GM18499 (cell line): ENCODE results near the gene IFNA17.
"Not testable (repeated sequence)": the region's sequence is repeated elsewhere in the genome, so short reads cannot be mapped to it uniquely, and the experiment has no call there.

ENCODE experiments used
- ATAC-seq: cut with Tn5 transposase; IDR thresholded peaks from one replicate; pipeline ENCODE4 v1.9.1; 2021; ENCODE audit warnings: moderate number of reproducible peaks; ENCODE audit not compliant: insufficient read depth, unreplicated experiment

The IFNA17 gene

DNA sequence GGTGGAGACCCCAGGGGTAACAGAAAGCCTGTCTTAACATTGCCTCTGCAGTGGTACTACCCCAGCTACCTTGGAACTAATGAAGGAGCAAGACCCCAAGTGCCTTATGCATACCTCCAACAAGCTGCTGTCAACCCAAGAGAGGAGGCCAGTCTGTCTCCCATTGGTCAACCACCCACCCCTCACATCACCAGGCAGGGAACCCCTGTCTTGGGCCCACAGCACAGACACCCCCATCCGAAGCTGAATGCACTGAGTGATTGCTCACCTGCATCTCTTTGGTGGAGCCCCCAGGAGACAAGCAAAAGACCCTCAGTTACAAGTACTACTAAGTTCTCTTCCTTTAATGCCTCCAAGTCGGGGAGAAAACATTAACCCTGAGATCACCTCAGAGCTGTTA, 15.9 kb downstream of the IFNA17 start:
- ATAC-seq, result not testable (repeated sequence)

DNA sequence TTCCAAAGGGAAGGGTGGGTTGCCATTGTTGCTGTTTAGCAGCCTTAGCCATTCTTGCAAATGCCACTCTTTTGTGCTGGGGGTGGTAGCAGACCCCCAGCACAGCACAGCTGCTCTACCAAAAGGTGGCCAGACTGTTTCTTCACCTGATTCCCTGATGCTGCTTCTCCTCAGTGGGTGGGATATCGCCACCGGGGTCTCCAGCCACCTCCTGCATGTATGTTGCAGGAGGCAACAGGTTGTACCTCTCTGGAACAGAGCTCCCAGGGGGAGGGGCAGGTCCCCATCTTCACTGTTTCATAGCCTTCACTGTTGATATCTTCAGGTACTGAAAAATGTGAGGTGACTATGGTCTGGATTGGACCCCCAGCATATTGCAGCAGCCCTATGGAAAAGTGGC, 17.2 kb downstream of the IFNA17 start:
- not testable (repeated sequence) for ATAC-seq

DNA sequence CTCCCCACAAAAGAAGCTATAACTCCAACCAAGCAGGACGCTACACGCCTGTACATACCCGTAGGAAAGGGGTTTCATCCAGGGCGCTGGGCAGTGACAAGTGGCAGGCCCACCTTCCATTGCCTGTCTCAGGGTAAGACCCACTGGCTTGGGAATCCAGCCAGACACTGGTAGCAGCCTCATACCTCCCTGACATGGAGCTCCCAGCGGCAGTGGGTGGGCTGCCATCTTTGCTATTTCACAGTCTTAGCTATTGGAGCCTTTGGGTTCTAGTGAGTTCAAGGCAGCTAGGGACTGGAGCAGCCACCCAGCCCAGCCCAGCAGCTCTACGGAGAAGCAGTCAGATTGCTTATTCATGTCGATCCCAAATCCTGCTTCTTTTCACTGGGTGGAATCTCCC, 17.7 kb downstream of the IFNA17 start:
- ATAC-seq, result no peak

DNA sequence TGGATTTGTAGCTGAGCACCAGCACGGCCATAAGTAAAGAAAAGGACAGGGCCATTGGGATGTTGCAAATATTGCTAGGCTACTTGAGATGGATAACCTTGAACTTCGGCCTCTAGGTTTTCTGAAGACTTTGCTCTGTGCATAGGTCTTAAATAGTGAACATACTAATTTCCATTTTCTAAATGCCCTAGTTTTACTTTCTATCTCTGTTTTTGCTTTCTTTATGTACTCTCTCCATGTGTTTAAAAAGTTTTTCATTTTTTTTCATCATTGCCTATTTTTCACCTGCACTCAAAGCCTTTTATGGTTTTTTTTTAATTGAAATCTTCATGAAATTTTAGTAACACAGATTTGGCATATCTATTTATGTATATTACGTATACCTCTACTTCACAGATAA, 21.0 kb downstream of the IFNA17 start, which contains the start of gene IFNA10:
TSS of gene IFNA10 (minus strand) at position 101 of the 400 bp plus-strand sequence. CDS start at position 55, 46 bp downstream.
- ATAC-seq, result not testable (repeated sequence)

DNA sequence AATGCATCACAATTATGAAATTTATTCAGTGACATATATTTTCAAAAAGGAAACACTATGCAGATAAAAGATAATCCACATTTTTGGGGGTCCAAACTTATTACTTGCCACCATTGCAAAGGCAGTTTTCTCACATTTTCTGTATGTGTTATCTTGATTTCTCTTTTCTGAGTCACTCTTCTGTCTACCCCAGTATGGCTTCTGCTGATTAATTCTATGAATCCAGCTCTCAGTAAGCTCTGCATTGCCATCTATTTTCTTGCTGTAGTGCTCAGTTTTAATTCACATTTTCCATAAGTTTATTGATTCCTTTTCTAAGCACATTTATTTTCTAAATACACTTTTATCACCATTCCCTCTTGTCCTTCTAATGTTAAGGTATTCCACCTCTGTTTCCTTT, 22.8 kb downstream of the IFNA17 start:
- no peak for ATAC-seq

DNA sequence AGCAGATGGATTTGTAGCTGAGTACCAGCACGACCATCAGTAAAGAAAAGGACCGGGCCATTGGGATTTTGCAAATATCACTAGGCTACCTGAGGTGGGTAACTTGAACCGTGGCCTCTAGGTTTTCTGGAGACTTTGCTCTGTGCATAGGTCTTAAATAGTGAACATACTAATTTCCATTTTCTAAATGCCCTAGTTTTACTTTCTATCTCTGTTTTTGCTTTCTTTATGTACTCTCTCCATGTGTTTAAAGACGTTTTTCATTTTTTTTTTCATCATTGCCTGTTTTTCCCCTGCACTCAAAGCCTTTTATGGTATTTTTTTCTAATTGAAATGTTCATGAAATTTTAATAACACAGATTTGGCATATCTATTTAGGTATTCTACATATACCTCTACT, 25.9 kb downstream of the IFNA17 start, which contains the start of gene IFNA7:
TSS of gene IFNA7 (minus strand) at position 101 of the 400 bp plus-strand sequence. CDS start at position 61, 40 bp downstream.
- ATAC-seq, result not testable (repeated sequence)

DNA sequence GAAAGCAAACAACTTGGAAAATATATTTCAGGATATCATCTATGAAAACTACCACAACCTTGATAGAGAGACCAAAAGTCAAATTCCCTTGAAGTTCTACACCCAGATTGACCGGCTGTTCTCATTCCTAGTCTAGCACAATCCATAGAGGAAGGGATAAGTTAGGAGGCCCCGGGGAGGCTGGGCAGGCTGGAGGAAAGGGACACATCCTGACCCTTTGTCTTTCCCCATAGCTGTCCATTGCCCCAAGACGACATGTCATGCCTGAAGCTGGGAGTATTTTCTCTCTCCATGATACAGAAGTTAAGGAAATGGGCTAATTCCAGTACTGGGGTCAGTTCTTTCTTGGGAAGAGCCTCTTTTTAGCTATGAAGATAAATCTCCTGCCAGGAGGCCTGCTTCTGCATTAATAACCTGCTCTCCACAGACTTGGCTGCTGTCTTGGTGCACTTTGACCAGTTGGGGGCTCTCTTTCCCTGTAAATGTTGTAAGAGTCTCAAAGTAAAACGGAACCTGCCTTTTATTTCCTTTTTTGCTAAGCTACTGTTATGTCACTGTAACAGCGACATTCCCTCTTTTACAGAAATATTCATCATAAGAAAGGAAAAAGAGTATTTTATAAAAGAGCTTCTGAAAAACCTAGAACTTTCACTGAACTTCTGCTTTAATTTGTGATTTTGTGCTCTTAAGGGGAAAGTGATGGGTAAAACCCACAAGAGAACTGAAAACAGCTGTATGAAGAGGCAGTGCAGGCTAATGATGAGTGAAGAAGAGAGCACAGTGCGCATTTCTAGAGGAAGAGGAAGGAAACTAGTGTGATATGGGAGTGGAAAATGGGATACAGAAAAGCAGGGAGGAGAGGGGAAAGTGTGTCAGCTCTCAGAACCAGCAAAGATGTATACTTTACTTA, 32.9 kb downstream of the IFNA17 start:
- peak; percentile 88 for ATAC-seq

DNA sequence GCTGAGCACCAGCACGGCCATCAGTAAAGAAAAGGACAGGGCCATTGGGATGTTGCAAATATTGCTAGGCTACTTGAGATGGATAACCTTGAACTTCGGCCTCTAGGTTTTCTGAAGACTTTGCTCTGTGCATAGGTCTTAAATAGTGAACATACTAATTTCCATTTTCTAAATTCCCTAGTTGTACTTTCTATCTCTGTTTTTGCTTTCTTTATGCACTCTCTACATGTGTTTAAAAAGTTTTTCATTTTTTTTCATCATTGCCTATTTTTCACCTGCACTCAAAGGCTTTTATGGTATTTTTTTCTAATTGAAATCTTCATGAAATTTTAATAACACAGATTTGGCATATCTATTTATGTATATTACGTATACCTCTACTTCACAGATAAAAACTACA, 40.5 kb downstream of the IFNA17 start, which contains the start of gene IFNA4:
TSS of gene IFNA4 (minus strand) at position 101 of the 400 bp plus-strand sequence. CDS start at position 45, 56 bp downstream.
- not testable (repeated sequence) for ATAC-seq

DNA sequence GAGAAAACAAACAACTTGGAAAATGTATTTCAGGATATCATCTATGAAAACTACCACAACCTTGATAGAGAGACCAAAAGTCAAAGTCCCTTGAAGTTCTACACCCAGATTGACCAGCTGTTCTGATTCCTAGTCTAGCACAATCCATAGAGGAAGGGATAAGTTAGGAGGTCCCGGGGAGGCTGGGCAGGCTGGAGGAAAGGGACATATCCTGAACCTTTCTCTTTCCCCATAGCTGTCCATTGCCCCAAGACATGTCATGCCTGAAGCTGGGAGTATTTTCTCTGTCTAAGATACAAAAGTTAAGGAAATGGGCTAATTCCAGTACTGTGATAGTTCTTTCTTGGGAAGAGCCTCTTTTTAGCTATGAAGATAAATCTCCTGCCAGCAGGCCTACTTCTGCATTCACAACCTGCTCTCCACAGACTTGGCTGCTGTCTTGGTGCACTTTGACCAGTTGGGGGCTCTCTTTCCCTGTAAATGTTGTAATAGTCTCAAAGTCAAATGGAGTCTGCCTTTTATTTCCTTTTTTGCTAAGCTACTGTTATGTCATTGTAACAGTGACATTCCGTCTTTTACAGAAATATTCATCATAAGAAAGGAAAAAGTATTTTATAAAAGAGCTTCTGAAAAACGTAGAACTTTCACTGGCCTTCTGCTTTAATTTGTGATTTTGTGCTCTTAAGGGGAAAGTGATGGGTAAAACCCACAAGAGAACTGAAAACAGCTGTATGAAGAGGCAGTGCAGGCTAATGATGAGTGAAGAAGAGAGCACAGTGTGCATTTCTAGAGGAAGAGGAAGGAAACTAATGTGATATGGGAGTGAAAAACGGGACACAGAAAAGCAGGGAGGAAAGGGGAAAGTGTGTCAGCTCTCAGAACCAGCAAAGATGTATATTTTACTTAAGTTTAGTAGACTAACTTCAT, 44.9 kb downstream of the IFNA17 start:
- peak; percentile 85 for ATAC-seq
